Measurements from ENCODE around the gene ASB4.
"Not testable (repeated sequence)": the region's sequence is repeated elsewhere in the genome, so short reads cannot be mapped to it uniquely, and the experiment has no call there.

The ASB4 gene, protein sequence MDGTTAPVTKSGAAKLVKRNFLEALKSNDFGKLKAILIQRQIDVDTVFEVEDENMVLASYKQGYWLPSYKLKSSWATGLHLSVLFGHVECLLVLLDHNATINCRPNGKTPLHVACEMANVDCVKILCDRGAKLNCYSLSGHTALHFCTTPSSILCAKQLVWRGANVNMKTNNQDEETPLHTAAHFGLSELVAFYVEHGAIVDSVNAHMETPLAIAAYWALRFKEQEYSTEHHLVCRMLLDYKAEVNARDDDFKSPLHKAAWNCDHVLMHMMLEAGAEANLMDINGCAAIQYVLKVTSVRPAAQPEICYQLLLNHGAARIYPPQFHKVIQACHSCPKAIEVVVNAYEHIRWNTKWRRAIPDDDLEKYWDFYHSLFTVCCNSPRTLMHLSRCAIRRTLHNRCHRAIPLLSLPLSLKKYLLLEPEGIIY

DNA sequence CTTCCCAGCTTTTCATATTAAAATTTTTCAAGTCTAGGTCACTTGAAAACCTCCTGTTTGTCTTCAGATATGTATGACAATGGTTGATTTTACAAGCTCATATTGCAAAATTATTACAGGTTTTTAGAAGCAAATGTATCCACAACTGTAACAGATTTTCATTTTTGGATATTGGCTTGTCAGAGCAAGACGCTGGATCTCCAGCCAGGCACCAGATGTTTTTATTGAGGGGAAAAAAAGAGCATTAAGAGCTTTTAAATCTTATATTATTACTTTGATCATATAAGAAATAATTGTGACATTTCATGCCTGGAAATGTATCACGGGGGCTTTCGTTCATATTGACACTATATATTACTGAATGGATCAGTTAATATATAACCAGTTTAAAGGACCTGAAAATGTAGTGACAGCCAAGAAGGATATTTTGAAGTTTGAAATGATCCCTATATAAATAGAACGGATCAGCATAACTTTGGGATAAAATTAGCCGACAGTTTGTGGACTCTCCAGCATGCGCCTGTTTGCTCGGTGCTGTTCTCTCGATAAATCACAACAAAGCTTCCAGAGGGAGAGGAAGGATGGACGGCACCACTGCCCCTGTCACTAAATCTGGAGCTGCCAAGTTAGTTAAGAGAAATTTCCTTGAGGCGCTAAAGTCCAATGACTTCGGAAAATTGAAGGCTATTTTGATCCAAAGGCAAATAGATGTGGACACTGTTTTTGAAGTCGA lies at the start of gene ASB4:
Gene ASB4 (plus strand): TSS at position 553 of the 733 bp plus-strand sequence. CDS start 29 bp downstream, at position 582.
- no peak for DNase-seq (ENCODE audit: low read depth in 2 of 2)

DNA sequence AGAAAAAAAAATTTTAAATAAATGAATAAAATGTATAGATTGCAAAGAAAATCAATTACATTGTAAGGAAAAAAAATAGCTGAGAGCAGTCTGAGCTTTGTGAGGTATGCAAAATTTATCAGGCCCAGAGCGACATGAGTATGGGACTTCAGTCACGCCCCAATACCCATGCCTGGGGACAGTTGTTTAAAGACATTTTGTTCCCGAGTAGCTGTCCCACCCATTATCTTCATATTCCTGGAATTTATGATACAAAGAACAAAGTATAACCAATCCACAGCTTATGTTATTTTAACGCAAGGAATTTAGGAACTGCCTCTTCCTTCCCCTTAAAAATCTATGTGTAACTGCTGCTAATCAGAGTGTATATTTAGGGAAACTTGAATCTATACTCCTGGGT lies 49.3 kb upstream of the ASB4 start:
- DNase-seq (ENCODE audit: low read depth in 2 of 2) = no peak

DNA sequence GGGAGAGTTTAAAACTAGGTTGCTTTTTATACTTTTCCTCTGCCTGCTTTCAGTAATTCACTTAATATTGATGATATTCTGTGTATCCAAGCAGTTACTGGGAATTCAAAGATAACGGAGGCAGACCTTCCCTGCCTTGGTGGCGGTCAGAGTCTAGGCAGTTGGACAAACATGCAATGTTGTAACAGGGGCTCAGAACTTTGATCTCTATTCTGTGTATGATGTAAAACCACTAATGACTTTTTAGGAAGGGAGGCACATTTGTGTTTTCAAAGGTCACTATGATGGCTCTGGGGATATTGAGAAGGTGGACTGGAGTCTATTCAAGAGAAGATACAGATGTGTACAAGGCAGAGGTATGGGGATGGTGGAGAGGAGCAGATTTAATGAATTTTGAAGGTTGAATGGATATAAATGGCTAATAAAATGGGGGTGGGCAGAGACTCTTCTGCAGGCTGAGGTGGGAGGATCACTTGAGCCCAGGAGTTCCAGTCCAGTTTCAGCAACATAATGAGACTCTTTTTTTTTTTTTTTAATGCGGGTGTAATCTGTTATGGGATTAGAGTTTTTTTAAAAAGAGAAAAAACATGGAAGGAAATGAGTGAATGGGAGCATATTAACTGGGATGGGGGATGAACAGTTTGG lies 45.2 kb upstream of the ASB4 start:
- no peak for DNase-seq (ENCODE audit: low read depth in 2 of 2)

DNA sequence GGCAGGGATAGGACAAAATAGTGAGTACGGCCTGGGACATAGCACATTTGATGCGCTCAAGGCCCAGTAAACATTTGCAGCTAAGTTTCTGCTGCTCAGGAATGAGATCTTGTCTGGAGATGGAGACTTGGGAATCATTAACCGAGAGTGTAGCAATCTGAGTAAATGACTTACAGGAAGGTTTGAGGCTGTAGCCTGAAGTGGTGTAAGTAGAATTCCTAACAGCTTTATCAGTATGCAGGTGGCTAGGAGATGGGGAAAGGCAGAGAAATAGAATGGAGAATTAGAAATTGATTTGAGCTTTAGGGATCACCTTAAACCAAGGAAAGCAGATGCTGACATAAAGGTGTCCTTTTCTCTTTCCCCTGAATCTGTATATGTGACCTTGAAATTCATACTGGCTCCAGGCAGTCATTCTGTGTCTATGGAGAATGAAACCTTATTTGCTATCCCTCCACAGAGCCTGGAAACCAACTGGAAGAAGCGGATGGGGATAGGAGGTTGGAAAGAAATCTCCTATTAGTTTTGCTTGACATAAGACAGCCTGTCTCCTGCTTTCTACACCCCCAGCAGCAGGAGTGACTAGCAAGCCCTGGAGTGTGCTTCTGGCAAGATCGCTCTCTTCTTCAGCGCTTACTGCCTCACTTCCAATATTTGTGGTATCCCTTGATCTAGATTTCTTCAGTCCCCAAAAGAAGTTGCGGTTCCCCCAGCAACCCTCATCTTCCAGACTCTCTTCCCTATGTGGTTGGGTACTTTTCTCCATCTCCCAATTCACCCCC lies 44.5 kb upstream of the ASB4 start:
- DNase-seq (ENCODE audit: low read depth in 2 of 2) = no peak

DNA sequence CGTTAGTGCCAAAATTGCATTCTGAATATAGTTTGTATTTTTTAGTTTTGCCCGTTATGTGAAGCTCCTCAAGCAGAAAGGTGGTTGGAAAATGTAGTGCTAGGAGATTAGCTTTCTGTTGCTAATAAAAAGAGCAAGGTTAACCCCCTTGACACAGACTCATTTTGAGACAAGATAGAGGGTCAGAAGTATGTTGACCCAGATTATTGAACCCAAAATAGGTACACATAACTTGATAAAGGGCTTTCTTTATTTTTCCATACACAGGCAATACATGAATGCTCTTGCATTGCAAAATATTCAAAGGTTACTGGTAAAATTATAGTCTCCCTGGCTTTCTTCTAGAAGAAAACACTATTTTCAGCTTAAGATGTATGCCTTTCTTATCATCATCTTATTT lies 40.9 kb upstream of the ASB4 start:
- no peak for DNase-seq (ENCODE audit: low read depth in 2 of 2)

DNA sequence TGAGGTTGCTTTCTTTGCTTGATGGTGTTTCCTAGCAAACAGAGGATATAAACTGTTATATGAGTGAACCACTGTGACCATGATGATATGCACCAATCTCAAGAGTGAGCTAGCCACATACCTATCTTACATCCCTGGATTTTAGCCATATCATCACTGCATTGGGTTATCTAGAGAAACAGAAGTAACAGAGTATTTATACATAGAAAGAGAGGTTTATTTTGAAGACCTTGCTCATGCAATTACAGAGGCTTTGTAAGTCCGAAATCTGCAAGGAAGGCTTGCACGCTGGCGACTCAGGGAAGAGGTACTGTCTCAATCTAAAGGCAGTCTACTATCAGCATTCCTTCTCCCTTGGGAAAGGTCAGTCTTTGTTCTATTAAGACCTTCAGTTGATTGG lies 39.1 kb upstream of the ASB4 start:
- no peak for DNase-seq (ENCODE audit: low read depth in 2 of 2)

DNA sequence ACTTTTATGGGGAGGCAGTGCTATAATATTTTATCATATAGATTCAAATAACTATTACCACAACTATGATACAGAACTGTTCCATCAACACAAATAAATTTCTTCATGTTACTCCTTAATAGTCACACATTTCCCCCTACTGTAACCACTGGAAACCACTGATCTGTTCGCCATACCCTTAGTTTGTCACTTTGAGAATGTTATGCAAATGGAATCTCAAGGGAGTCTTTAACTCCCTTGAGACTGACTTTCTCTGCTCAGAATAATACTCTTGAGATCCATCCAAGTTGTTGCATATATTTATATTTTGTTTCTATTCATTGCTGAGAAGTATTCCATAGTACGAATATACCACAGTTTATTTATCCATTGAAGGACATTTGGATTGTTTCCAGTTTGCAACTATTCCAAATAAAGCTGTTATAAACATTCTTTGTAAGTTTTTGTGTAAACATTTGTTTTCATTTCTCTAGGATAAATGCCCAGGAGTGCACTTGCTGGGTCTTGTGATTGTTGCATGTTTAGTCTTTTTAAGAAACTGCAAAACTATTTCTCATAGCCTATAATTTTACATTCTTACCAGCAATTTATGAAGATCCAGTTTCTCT lies 31.2 kb upstream of the ASB4 start:
- DNase-seq (ENCODE audit: low read depth in 2 of 2) = no peak

DNA sequence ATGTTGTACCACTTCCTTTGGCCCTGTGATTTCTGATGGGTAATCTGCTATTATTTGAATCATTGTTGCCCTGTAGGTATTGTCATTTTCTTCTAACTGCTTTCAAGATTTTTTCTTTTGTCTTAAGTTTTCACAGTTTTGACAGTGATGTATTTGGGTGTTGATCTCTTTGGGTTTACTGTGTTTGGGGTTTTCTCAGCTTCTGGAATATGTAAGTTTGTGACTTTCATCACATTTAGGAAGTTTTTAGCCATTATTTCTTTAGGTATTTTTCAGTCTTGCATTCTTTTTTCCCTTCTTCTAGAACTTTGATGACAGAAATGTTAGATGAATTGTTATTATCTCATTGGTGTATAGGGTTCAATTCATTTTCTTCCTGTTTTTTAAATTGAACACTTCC lies 27.8 kb upstream of the ASB4 start:
- DNase-seq (ENCODE audit: low read depth in 2 of 2) = no peak

DNA sequence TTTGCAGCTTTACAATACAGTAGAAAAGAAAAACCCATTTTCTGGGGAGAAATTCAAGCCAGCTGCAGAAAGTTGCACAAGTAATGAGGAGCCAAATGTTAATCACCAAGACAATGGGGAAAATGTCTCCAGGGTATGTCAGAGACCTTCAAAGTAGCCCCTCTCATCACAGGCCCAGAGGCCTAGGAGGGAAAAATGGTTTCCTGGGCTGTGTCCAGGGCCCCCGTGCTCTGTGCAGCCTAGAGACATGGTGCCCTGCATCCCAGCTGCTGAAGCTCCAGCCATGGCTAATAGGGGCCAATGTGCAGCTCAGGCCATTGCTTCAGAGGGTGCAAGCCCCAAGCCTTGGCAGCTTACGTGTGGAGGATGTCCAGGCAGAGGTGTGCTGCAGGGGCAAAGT lies 25.1 kb upstream of the ASB4 start:
- DNase-seq (ENCODE audit: low read depth in 2 of 2) = not testable (repeated sequence)

DNA sequence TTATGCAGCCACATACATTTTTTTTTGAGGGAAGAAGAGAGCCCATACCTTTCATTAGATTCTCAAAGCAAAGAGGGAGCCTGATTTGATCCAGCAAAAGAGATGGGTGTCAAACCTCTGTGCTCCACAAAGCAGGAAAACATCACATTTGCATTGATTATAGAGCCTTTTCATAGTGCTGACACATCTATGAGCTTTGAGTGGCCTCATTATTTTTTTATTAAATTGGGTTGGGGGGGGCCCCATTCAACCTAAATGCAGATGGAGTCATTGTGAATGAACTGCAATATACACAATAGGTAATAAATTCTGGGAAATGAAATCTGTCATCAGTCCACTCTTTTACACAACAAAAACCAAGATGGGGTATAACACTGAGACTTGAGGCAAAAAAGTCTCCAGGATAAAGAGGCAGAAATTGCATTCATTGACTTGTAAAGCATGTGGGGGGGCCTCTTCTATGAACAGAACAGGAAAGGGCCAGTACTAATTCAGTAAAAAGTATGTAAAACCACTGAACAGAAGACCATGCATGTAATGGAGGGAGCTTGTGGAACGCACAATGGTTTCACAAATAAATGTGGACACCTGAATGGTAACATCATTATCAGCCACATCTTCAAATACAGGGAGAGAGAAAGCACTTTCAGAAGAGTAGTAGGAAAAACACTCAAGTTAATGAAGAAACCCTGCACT lies 17.7 kb upstream of the ASB4 start:
- no peak for DNase-seq (ENCODE audit: low read depth in 2 of 2)

DNA sequence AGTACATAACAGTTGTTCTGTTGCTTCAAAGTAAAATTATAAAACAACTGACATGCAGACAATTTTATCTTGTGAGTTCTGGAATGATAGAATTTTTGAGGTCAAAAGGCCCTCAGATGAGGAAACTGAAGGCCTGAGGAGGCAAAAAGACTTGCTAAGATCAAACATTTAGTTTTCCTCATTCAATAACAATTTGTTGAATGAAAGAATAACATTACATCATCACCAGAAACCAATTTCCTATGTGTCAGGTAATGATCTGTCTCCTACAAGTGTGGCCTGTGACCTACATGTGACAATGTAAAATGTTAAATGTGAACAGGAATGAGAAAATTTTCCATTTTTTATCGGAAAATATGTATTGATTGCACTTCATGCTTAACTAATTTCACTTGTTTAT lies 16.6 kb upstream of the ASB4 start:
- no peak for DNase-seq (ENCODE audit: low read depth in 2 of 2)

DNA sequence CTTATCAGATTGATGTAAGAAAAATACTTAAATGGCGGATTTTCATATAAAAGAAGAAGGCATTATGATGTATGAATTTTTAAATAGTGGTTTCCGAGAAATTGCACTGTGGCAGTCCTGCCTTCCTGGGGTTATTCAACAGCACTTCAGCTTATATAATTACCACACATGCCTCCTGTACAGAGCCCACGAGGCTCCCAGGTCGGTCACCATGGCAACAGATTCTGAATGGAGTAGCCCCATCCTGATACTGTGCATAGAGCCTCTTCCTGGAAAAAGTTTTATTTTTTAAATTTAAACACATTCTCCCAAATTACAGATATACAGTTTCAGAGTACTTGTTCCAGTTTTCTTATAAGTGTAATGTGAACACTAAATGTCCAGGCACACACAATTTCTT lies 15.9 kb upstream of the ASB4 start:
- DNase-seq (ENCODE audit: low read depth in 2 of 2) = no peak

DNA sequence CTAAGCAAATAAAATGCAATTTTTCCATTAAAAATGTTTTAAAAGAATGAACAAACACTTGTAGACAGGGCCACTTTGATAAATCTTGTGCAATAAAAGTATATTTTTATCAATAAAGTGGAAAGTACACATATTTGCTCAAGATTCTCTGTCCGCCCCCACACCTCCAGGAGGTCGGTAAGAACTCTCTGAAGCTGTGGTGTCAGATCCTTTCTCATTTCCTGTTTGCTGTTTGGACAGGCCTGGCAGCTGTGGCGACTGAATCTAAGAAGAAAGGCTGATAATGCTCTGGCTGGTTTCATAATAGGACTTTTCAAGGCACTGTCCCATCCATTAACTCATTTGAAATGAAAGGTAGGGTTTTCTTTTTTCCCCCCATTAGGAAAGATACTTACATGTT lies 15.3 kb upstream of the ASB4 start:
- DNase-seq (ENCODE audit: low read depth in 2 of 2) = no peak

DNA sequence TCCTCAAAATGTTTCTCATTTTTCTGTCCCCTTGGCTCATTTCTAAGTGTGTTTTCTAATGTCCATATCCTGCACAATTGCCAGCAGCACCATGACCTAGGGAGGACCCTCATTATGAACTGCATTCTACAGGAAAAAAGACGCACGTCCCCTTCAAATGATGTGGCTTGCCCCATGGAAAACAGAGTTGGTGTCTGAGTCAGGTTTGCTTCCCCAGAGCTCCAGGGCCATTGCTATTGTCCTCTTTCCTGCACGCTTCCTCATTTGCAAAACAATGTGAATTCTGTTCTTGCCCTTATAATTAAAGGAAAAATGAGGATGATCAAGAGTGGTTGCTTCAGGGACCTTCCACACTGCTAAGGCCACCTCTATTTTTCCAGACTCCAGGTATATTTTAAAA lies 14.7 kb upstream of the ASB4 start:
- DNase-seq (ENCODE audit: low read depth in 2 of 2) = no peak

DNA sequence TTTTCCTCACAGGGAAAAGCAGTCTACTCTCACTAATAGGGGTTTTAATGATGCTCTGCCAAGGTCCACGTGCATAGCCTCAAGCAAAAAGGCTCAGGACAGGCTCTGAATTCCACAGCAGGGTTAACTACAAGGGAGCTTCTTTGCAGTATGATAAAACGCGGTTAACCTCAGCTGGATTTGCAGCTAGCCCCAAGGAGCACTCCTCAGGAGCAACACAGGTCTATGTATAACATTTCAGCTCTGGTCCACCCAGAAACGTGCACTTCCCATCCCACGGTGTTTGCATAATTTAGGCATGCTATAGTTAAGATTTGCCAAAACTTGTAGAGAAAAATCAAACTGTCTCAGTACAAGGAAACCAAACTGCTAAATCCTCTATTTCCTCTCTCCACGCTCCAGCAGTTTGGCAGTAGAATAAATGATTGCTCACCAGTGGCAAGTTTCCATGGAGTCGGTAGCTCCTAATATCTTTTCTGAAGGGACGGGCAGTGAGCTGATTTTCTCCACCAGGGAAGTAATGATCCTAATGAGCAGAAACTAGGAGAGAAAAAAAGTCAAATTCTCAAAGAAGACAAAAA lies 13.1 kb upstream of the ASB4 start:
- no peak for DNase-seq (ENCODE audit: low read depth in 2 of 2)

DNA sequence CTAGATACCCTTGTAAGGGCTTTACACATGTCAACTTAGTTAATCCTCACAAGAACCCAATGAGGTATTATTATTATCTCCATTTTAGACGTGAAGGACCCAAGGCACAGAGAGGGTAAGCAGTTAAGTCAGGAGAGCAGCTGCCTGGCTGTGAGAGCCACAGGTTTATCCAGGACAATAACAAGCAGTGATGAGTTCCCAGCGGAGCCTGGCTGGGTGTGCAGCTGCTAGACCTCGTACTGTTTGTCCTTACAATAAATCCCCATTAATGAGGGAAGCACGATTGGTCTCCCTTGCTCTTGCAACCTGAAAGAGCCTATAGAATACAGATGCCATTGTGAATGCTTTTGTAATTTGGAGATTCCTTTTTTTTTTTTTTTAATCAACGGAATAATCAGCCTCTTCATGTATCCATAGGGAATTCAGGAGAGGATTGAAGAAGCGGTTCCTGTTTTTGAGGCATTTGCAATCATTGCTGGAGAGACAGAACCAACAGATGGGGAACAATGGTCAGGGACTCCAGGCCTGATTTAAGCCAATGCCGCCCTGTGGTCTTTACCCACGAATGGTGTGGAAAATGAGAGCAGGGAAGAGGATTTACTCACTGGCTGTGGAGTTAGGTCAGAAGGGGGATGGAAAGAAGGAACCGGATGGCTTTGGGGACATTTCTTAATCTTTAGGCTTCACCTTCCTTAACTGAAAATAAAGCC lies 12.3 kb upstream of the ASB4 start:
- DNase-seq (ENCODE audit: low read depth in 2 of 2) = no peak

DNA sequence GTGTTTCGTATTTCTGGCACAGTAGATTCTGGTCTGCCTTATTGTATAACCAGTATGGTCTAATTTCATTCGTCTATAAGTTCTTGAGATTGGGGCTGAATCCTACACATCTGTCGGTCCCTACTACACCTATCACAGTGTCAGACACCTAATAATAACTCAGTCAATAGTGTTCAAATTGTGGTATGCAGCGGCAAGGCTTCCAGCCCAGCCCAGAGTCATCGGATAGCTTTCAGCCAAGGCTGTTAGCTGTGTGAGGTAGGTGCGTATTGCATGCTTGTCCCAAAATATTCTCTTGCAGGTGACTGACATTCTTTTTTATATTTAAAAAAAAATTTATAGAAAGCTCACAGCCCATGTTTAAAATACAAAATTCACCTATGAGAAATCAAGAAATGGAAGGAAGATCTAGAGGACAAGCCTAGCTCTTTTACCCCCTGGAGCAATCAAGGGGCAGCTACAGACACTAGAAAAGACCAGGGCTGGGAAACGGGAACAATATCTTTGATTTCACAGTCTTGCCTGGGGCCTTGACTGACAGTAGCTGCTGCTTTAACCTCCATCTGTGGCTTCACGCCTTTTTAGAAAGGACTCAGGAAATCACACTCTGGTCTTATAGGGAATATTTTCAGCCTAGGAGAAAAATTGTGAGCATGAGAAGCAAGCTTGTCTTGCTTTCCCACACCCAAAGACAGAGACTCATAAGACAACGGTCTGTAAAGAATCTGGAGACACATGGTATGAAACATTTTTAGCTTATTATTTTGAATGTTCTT lies 9.5 kb upstream of the ASB4 start:
- DNase-seq (ENCODE audit: low read depth in 2 of 2) = no peak

DNA sequence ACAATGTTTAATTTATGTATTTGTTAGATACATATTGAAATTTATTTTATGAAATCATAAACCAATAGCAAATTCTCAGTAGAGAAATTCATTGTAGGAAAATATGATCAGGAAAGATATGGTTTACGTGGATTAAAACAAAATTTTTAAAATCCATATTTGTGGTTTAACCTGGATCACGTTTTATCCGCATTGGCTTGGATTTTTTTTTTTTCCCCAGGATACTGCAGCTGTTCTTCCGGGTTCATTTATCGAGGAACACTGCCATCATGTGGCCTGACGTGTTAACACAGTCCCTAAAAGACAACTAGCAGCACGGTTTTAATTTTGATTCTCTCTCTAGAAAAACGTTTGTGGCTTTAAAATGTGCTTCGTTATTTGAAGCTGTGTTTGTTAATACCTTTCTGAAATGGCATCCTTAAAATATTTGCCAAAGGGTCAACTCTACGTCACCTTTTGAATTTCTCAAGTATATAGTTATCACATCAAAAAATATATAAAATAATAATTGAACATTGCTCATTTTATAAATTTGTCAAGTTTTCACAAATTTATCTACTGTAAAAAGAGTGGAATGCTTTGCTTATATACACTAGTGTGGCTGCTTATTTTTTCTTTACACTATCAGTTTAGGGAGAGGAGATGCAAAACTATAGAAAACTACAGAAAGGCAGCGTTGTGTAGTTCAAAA lies 8.7 kb upstream of the ASB4 start:
- DNase-seq (ENCODE audit: low read depth in 2 of 2) = peak; percentile 9 to 12
